Measurements from ENCODE around the gene LDB2.

LDB2 gene

GRCh38 chr4:16521156-16521915 lies 377.1 kb downstream of the LDB2 start:
- no peak for DNase-seq

- no peak for DNase-seq
Observed at GRCh38 chr4:16516796-16517439, 381.5 kb downstream of the LDB2 start.

GRCh38 chr4:16513876-16514275 lies 384.6 kb downstream of the LDB2 start:
- DNase-seq: no peak

DNA sequence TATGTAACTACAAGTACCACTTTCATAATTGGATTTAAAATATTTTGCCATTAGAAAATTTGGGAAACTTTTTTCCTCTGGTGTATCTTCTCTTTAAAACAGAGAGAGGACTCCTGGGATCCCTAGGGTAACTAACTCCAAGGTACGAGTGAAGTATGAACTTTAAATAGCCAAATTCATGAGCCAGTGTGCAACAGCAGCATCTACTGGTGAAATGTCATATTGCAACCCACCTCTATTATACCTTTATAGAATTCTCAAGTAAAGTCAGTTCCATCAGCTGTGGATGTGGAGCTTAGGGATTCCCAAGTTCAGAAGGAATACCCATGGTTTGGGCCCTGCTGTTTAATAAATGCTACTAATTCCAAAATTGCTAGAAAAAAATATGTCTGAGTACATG lies 389.5 kb downstream of the LDB2 start:
- no peak for DNase-seq

GRCh38 chr4:16505726-16506125 lies 392.7 kb downstream of the LDB2 start:
- DNase-seq: no peak

DNA sequence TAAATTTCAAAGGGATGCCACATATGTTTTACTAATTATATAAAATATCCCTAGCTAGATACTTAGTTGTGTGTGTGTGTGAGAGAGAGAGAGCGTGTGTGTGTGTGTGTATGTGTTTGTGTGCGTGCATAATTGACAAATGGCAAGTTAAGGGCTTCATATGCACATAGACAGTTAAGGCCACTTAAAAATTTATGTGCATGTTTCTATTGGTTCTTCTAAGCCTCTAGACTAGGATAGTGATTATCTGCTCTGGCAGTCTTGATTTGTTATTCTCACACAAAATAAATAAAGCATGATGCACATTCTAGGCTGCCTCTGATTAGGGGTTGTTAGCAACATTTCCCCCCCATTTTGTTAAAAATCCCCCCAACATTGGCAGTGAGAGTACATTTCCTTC lies 393.2 kb downstream of the LDB2 start:
- DNase-seq: no peak

DNA sequence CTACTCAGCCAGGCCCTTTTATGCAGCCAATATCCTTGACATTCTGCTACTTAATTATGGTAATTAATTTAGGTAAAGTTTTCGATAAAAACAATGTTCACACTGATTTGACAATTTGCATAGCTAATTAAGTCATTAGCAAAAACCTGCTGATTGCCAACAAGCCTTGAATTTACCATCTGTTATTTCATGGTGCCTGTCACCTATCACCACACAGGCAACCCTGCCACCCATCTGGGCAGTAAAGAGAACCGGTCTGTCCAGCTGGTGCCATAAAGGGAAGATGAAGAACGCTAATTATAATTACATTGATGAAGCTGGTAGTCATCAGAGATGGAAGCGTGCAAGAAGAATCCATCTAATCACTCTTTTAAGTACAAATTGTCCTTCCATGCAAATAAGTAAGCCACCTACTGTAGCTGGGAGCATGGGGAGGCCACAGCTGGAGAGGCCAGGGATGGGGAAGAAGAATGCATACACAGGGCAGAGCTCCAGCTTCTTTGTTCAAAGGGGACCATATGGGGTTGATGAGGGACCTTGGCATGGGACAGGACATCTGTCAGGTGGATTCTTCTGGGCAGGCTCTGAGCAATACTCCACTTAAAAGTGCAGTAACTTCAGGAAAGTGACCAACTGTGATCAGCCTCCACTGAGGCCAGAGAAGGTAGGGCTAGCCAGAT lies 394.9 kb downstream of the LDB2 start:
- DNase-seq: no peak

DNA sequence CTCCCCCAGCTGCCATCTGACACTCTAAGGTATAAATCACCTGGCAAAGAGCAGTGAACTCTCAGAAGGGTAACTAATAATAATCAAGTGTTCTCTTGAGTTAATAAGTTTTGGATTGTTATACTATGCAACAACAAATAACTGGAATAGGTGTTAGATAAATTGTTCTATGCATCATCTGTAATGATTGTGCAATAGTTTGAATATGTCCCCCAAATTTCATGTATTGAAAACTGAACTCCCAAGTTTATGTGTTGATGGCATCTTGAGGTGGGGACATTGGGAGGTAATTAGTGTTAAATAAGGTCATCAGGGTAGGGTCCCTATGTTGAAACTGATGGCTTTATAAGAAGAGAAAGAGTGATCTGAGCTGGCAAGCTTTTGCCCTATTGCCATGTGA lies 399.5 kb downstream of the LDB2 start:
- DNase-seq: no peak

DNA sequence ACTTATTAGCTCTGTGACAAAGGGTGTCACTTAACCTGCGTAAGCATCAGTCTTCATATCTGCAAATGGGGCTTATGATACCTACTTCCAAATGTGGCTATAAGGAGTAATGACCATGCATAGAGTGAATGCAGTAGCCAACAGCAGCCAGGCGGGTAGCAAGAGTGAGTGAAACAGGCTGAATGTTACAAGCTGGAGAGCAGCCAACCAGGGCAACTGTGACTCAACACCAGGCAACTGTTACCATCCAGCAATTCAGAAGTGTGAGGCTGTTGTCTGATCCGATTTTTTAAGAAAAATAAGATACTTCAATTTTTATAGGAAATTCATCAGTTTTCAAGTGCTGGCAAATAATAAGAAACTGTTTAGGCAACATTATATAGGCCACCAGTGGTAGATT lies 401.9 kb downstream of the LDB2 start:
- no peak for DNase-seq

- no peak for DNase-seq
Observed at GRCh38 chr4:16492872-16493271, 405.6 kb downstream of the LDB2 start.

GRCh38 chr4:16489226-16489625 lies 409.2 kb downstream of the LDB2 start:
- no peak for DNase-seq

DNA sequence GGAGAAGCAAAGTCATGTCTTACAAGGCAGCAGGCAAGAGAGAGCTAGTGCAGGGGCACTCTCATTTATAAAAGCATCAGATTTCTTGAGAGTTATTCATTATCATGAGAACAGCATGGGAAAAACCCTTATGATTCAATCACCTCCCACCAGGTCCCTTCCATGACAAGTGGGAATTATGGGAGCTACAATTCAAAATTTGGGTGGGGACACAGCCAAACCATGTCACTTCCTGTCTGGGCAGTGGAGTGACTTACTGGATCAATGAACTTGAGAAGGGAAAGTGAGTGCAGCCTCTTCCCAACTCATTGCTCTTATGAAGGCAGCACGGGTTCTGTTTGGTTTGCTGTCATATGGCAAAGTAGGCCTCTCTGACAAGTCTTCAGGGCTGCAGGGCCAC lies 410.4 kb downstream of the LDB2 start:
- DNase-seq: no peak

DNA sequence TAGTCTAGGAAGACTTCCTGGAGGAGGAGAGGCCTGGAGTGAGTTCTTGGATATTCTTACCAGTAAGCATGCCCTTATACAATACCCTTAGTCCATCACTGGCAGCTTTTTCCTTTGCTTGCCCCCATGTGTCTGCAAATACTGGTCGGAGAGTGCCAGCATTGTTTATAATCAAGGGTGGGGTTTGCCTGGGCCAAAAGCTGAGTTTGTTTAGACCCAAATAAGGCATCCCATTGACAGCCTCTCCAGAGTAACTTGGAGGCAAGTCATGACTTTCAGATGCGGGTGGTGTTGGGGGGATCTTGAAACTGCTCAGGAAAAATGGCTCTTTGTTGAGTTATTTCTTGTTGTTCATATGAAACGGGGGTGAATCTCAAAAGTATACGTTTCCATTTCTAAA lies 413.7 kb downstream of the LDB2 start:
- DNase-seq: no peak

DNA sequence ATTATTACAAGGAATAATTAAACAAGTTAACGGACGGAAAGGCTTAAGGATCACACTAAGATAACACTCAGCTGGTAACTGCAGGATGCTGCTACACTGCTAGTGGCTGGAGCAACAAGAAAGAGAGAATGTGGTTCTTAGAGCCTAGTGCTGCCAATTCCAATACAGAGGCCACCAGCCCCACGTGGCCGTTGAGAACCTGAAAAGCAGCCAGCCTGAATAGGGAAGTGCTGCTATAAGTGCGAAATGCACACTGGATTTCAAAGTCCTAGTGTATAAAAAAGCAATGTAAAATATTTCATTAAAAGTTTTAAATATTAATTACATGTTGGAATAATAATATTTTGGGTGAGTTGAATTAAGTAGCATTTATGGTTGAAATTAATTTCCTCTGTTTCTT lies 414.9 kb downstream of the LDB2 start:
- no peak for DNase-seq

DNA sequence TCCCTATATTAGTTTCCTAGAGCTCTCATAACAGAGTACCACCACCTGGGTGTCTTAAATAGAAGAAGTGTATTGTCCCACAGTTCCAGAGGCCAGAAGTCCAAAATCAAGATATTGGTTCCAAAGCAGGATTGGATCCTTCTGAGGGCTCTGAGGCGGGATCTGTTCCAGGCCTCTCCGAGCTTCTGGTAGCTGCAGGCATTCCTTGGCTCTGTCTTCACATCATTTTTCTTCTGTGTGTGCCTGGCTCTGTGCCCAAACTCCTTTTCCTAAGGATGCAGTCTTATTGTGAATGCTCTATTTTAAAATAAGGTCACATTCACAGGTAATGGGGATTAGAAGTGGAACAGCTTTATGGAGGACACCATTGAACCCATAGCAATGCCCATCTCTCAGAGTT lies 418.4 kb downstream of the LDB2 start:
- DNase-seq: no peak

- no peak for DNase-seq
Observed at GRCh38 chr4:16472537-16472936, 425.9 kb downstream of the LDB2 start.

DNA sequence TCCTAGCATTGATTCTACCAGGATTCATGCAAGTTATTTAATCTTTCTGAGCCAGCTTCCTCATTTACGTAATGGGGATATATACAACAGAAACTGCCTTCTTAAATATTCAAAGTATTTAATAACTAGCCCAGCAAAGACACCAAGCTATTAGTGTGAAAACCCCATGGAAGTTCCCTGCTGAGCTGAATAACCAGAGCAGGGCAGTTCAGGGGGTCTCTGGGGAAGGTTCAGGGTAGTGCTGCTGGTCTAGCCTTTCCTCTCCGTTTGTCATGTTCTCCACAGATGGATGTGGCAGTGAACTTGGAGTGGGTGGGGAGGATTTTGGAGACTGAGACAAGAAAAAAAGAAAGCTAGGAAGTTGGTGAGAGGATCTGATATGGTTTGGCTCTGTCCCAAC lies 431.4 kb downstream of the LDB2 start:
- no peak for DNase-seq

DNA sequence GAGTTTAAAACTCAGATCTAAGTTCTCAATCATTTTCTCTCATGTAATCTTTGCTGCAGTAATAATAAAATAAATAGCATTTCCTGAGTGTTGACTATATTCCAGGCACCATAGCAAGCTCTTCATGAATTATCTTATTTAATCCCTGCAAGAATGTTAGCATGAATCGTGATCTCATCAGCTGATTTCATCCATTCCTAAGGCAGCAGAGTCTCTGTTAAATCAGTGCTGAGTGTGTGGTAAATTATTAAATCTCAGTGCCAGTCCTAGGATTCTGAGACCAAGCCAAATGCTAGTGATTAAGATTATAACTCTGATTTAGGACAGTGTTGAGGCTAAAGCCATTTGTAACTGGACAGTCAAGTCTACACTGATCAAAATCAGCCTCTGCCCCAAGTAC lies 431.9 kb downstream of the LDB2 start:
- DNase-seq: no peak

- no peak for DNase-seq
Observed at GRCh38 chr4:16464651-16465050, 433.8 kb downstream of the LDB2 start.

DNA sequence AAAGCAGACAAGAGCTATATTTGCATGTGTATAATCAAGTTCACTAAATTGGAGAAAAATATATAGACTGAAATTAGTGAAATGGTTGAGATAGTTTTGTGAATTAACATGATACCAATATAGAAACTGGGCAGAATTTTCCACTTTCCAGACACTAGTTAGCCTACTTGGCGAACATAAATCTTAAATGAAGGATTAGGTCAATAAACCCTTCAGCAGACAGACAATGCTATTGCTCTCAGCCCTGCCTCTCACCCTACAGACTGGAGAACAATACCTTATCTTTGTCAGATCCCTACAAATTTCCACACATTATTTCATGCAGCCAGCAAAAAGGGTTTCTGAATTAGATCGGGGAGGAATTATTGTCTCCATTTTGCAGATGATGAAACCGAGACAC lies 435.8 kb downstream of the LDB2 start:
- DNase-seq: no peak

- DNase-seq: no peak
Observed at GRCh38 chr4:16461362-16461761, 437.1 kb downstream of the LDB2 start.

- DNase-seq: no peak
Observed at GRCh38 chr4:16457944-16458343, 440.5 kb downstream of the LDB2 start.
